CD4-positive, alpha-beta T cell (primary cell): ENCODE data around the gene FBXW11. TPM values are rescaled to one million over a fixed set of nuclear protein-coding genes. Genes with fewer than 3 reads are reported as not detected.

Experiments
- ATAC-seq: fragments of 200-7000 bp; cut with Tn5 transposase; one replicate; pipeline ENCODE4 v1.10.0; 2022; ENCODE audit warnings: mild to moderate bottlenecking; ENCODE audit not compliant: poor library complexity
- CTCF ChIA-PET: fragments of 350-600 bp; sonication (Branson Sonifier 250); formaldehyde crosslinking; loops from one replicate; lab custom pipeline; 2021; ENCODE audit warnings: antibody characterized with exemption, inconsistent platforms; lab: Charles Lee
- POLR2A ChIA-PET: fragments of 350-600 bp; sonication (Branson Sonifier 250); formaldehyde crosslinking; loops from one replicate; lab custom pipeline; 2021; ENCODE audit warnings: antibody characterized with exemption, inconsistent platforms; lab: Charles Lee
- DNase-seq, 14 experiments: peaks; one replicate each; pipeline ENCODE4 v3.0.0-alpha.2; 2013 to 2020; ENCODE audit warnings: mixed read lengths in 2 of 14
- H3K27ac ChIP-seq, 2 donors: one replicate each; pipeline versions ENCODE4 v1.5.1 to v1.7.0; 2013; ENCODE audit warnings: low read length in 2 of 2, low read depth in 1 of 2, mild to moderate bottlenecking in 1 of 2
- H3K27me3 ChIP-seq, 2 experiments: 1 replicate in 1 of 2; 2 replicates in 1 of 2; pipeline versions ENCODE4 v1.6.1 to v1.7.0; 2013; ENCODE audit warnings: low read length in 2 of 2, control low read depth in 1 of 2, mild to moderate bottlenecking in 1 of 2, moderate library complexity in 1 of 2; ENCODE audit not compliant: insufficient read depth in 2 of 2, control insufficient read depth in 1 of 2
- H3K36me3 ChIP-seq: one replicate; pipeline ENCODE4 v1.6.1; 2013; ENCODE audit warnings: low read length, control low read depth; ENCODE audit not compliant: insufficient read depth
- H3K4me1 ChIP-seq: one replicate; pipeline ENCODE4 v1.6.1; 2013; ENCODE audit warnings: low read length, control low read depth; ENCODE audit not compliant: insufficient read depth
- H3K4me3 ChIP-seq: one replicate; pipeline ENCODE4 v1.5.1; 2013; ENCODE audit warnings: mild to moderate bottlenecking, low read length, moderate library complexity
- H3K9me3 ChIP-seq, 2 experiments: 1 replicate in 1 of 2; 2 replicates in 1 of 2; pipeline versions ENCODE4 v1.6.1 to v1.7.0; 2013; ENCODE audit warnings: low read length in 2 of 2, mild to moderate bottlenecking in 2 of 2, control low read depth in 1 of 2, moderate library complexity in 1 of 2; ENCODE audit not compliant: control insufficient read depth in 1 of 2, insufficient read depth in 1 of 2
- H3K27ac Mint-ChIP-seq: one replicate; pipeline ENCODE4 v1.8.0; 2020; ENCODE audit warnings: mixed read lengths
- H3K27me3 Mint-ChIP-seq: one replicate; pipeline ENCODE4 v1.8.0; 2021; ENCODE audit warnings: mixed read lengths
- H3K36me3 Mint-ChIP-seq: one replicate; pipeline ENCODE4 v1.8.0; 2021; ENCODE audit warnings: low read depth, mixed read lengths
- H3K4me1 Mint-ChIP-seq: one replicate; pipeline ENCODE4 v1.8.0; 2021; ENCODE audit warnings: low read depth, mixed read lengths
- H3K4me3 Mint-ChIP-seq: one replicate; pipeline ENCODE4 v1.8.0; 2020; ENCODE audit warnings: mild to moderate bottlenecking, mixed read lengths
- H3K9me3 Mint-ChIP-seq: one replicate; pipeline ENCODE4 v1.8.0; 2020; ENCODE audit warnings: mixed read lengths
- intact Hi-C, 2 experiments: fragments of 100-400 bp; cut with DNase I in 1 of 2; cut with micrococcal nuclease in 1 of 2; formaldehyde crosslinking; loops; one replicate each; pipeline versions ENCODE4 v1.15.1 to v1.9.0; 2023 to 2025; cut with DNase I, micrococcal nuclease
- total RNA-seq, 174 experiments: library from RNA in 2 of 174; stranded (reverse) in 2 of 174; gene quantifications; one replicate each; pipeline ENCODE4 v1.2.3 and lab custom pipeline; 2021 to 2026
- TF ChIP-seq, protein P1 (sequence below): fragments of 200-600 bp; IDR thresholded peaks from one replicate; pipeline ENCODE4 v1.8.0; 2022; ENCODE audit warnings: antibody characterized with exemption, mild to moderate bottlenecking

FBXW11 gene
- total RNA-seq, 2 experiments from 2014 or later, result 20.9 to 24.0 TPM

DNA sequence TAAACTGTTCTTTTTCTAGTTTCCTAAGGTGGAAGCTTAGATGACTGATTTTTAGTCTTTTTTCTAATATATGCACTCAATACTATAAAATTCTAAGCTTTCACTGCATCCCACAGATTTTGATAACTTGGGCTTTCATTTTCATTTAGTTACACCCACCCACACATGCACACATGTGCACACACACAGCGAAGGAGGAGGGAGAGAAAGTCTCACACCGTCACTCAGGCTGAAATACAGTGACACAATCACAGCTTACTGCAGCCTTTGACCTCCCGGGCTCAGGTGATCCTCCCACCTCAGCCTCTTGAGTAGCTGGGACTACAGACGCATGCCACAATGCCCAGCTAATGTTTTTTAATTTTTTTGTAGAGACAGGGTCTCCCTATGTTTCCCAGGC is 124.3 kb downstream of the FBXW11 start:
- no peak for ATAC-seq
- CTCF ChIA-PET, result no interaction called here
- POLR2A ChIA-PET, result interaction anchor here (0.6 kb wide), 1 partner anchor 36 kb away, joined by 3 read pairs; no protein-coding TSS in a partner anchor

DNA sequence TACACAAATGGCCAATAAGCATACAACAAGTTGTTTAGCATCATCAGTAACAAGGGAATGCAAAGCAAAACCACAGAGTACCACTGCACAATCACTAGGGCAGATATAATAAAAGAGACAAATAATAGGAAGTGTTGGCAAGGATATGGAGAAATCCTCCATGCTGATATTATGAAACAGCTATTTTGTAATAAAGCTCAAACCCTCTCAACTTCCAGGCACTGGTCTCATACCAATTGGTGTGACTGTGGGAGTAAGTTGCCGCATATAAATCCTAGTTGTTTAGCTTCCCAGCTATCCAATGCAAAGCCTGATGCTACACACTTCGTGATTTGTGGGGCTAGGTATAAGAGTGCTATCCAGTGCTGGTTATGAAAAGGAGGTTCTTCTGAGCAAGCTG is 132.2 kb downstream of the FBXW11 start:
- intact Hi-C loops, result no loop called here
- CTCF ChIA-PET, result no interaction called here
- Mint-ChIP-seq H3K9me3 (no peaks in the 10 kb centered on the region), H3K27me3 (no peaks in the 10 kb centered on the region), H3K4me3 (no peak overlapping the region), H3K4me1 (no peaks in the 10 kb centered on the region), H3K27ac (no peak overlapping the region), H3K36me3 (peaks cover 100% of the 10 kb centered on the region)
- Histone ChIP-seq H3K36me3 (peaks cover 73% of the 10 kb centered on the region), H3K27me3 (no peaks in the 10 kb centered on the region), H3K4me1 (no peaks in the 10 kb centered on the region), H3K4me3 (no peak overlapping the region), H3K9me3 (no peaks in the 10 kb centered on the region), H3K27ac (no peak overlapping the region)
- POLR2A ChIA-PET, result no interaction called here
- no peak for ATAC-seq
- TF ChIP-seq, protein P1, sequence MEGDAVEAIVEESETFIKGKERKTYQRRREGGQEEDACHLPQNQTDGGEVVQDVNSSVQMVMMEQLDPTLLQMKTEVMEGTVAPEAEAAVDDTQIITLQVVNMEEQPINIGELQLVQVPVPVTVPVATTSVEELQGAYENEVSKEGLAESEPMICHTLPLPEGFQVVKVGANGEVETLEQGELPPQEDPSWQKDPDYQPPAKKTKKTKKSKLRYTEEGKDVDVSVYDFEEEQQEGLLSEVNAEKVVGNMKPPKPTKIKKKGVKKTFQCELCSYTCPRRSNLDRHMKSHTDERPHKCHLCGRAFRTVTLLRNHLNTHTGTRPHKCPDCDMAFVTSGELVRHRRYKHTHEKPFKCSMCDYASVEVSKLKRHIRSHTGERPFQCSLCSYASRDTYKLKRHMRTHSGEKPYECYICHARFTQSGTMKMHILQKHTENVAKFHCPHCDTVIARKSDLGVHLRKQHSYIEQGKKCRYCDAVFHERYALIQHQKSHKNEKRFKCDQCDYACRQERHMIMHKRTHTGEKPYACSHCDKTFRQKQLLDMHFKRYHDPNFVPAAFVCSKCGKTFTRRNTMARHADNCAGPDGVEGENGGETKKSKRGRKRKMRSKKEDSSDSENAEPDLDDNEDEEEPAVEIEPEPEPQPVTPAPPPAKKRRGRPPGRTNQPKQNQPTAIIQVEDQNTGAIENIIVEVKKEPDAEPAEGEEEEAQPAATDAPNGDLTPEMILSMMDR, result no peak
- no peak for DNase-seq

More for the DNA sequence above, 124.3 kb downstream of the FBXW11 start:
- H3K27me3 ChIP-seq, result no peaks in the 10 kb centered on the region
- no peaks in the 10 kb centered on the region for H3K9me3 ChIP-seq
- H3K36me3 Mint-ChIP-seq, result peaks cover 80% of the 10 kb centered on the region
- no peak overlapping the region for H3K27ac Mint-ChIP-seq
- peaks cover 15% of the 10 kb centered on the region for H3K4me1 Mint-ChIP-seq
- intact Hi-C loops, result no loop called here
- no peaks in the 10 kb centered on the region for H3K9me3 Mint-ChIP-seq
- no peak for DNase-seq
- no peak overlapping the region for H3K4me3 ChIP-seq
- H3K27me3 Mint-ChIP-seq, result no peaks in the 10 kb centered on the region
- H3K27ac ChIP-seq, result no peak overlapping the region
- peaks cover 37% of the 10 kb centered on the region for H3K36me3 ChIP-seq
- TF ChIP-seq, protein P1, result no peak
- H3K4me3 Mint-ChIP-seq, result no peak overlapping the region
- no peaks in the 10 kb centered on the region for H3K4me1 ChIP-seq

DNA sequence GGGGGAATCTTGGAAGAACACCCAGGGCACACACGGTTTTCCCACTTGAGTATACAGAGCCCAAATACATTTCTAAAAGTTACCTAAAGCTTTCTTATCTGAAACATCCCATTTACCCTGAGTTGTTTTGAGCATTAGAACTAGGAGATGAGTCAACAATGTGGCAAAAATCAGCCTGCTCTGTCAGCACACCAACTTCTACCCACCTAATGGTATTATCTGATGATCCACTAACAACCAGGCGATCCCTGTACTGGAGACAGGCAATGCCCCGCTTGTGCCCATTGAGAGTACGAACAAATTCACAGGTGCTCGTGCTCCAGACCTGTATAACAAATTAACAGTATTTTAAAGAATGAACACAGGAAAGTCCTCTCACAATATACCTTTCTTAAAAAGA is 133.8 kb downstream of the FBXW11 start:
- ChIA-PET CTCF (interaction anchor here (0.9 kb wide), 1 partner anchor 9 kb away, joined by 3 read pairs; no protein-coding TSS in a partner anchor), POLR2A (no interaction called here)
- Mint-ChIP-seq H3K9me3 (no peaks in the 10 kb centered on the region), H3K27ac (no peak overlapping the region), H3K36me3 (peaks cover 100% of the 10 kb centered on the region), H3K4me1 (no peaks in the 10 kb centered on the region), H3K27me3 (no peaks in the 10 kb centered on the region), H3K4me3 (no peak overlapping the region)
- Histone ChIP-seq H3K27me3 (no peaks in the 10 kb centered on the region), H3K9me3 (no peaks in the 10 kb centered on the region), H3K27ac (no peak overlapping the region), H3K4me1 (no peaks in the 10 kb centered on the region), H3K4me3 (no peak overlapping the region), H3K36me3 (peaks cover 80% of the 10 kb centered on the region)
- intact Hi-C loops, result no loop called here
- TF ChIP-seq, protein P1, result no peak
- ATAC-seq (no peak), DNase-seq (no peak)
